Neural cell (in vitro differentiated cells): Measurements from ENCODE around the gene PMIS2. TPM values are rescaled to one million over a fixed set of nuclear protein-coding genes. Genes with fewer than 3 reads are reported as not detected.

ENCODE experiments used
- polyA plus RNA-seq: library from polyadenylated mRNA; depleted of rRNA; stranded (reverse); fragments of >200 nt; gene quantifications from 2 replicates; pipeline ENCODE4 v1.2.3, GENCODE V29; 2014

The PMIS2 gene
- polyA plus RNA-seq, 1 donor from 2014 or later, result not detected

Other genes with a start within 250 kb of the PMIS2 start
- gene FFAR1, start 238.3 kb upstream of the PMIS2 start, polyA plus RNA-seq, result not detected in 2 replicates
- not detected in 2 replicates for gene FFAR3, start 227.7 kb upstream of the PMIS2 start, polyA plus RNA-seq
- gene GPR42, start 215.1 kb upstream of the PMIS2 start, polyA plus RNA-seq, result not detected in 2 replicates
- gene FFAR2, start 137.9 kb upstream of the PMIS2 start, polyA plus RNA-seq, result not detected in 2 replicates
- gene KRTDAP, start 95.7 kb upstream of the PMIS2 start, polyA plus RNA-seq, result not detected in 2 replicates
- gene DMKN, start 72.5 kb upstream of the PMIS2 start, polyA plus RNA-seq, result not detected in 2 replicates
- not detected in 2 replicates for gene SBSN, start 57.9 kb upstream of the PMIS2 start, polyA plus RNA-seq
- gene GAPDHS, start 52.7 kb upstream of the PMIS2 start, polyA plus RNA-seq, result not detected in 2 replicates
- gene TMEM147, start 40.5 kb upstream of the PMIS2 start, polyA plus RNA-seq, result 106 and 108 TPM in 2 replicates
- gene ATP4A, start 22.5 kb upstream of the PMIS2 start, polyA plus RNA-seq, result 0.34 TPM in 1 of 2 replicates, not detected in the other
- gene HAUS5, start 26.6 kb downstream of the PMIS2 start, polyA plus RNA-seq, result 13.1 and 14.4 TPM in 2 replicates
- 58.5 and 73.5 TPM in 2 replicates for gene RBM42, start 42.9 kb downstream of the PMIS2 start, polyA plus RNA-seq
- gene ETV2, start 55.6 kb downstream of the PMIS2 start, polyA plus RNA-seq, result 0.58 TPM in 1 of 2 replicates, not detected in the other
- 860 and 1,013 TPM in 2 replicates for gene COX6B1, start 62.1 kb downstream of the PMIS2 start, polyA plus RNA-seq
- gene UPK1A, start 80.3 kb downstream of the PMIS2 start, polyA plus RNA-seq, result 0.26 TPM in 1 of 2 replicates, not detected in the other
- not detected in 2 replicates for gene ZBTB32, start 118.4 kb downstream of the PMIS2 start, polyA plus RNA-seq
- 9.0 and 15.8 TPM in 2 replicates for gene KMT2B, start 131.8 kb downstream of the PMIS2 start, polyA plus RNA-seq
- 4.6 and 7.2 TPM in 2 replicates for gene IGFLR1, start 156.3 kb downstream of the PMIS2 start, polyA plus RNA-seq
- gene U2AF1L4, start 159.2 kb downstream of the PMIS2 start, polyA plus RNA-seq, result 54.7 and 57.0 TPM in 2 replicates
- gene PSENEN, start 159.5 kb downstream of the PMIS2 start, polyA plus RNA-seq, result 46.2 and 46.7 TPM in 2 replicates
- gene LIN37, start 162.4 kb downstream of the PMIS2 start, polyA plus RNA-seq, result 25.7 and 37.2 TPM in 2 replicates
- gene HSPB6, start 170.9 kb downstream of the PMIS2 start, polyA plus RNA-seq, result not detected in 2 replicates
- gene PROSER3, start 172.0 kb downstream of the PMIS2 start, polyA plus RNA-seq, result 1.2 and 1.5 TPM in 2 replicates
- 20.5 and 46.0 TPM in 2 replicates for gene ARHGAP33, start 189.4 kb downstream of the PMIS2 start, polyA plus RNA-seq
- not detected in 2 replicates for gene PRODH2, start 226.7 kb downstream of the PMIS2 start, polyA plus RNA-seq